ENCODE results near the gene NCOA3.

Gene NCOA3

DNA sequence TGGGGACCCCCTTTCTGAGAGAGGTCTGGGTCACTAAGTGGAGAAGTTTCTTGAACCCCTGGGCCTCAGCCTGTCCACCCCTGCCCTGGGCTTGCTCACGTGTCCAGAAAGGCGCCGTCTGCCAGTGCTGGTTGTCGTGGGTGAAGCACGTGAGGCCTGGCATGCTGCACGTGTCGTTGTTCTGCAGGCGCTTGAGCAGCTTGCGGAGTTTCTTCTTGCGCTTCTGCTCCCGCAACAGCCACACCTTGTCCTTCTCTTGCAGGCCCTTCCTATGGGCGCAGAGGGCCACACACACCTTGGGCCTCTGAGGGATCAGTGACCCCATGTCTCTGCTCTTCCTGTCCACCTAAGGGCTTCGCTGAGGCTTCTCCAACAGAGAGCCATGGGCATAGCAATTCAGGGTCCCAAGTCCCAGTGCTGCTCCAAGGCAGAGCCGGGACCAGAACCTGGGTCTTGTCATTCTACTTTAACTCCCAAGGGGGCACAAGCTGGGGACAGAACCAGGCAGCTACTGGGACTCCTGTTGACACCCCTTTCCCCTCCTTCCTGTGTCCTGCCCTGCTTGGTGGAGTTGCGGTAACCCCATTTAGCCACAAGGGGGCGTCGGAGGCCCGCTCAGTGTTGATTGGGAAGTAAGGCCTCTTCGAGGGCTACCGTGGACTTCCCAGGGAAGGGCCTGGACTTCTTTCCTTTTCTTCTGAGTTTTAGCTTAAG, 161.8 kb downstream of the NCOA3 start:
- Histone ChIP-seq H3K36me3 (ENCODE audit: insufficient read depth, low read length) (peaks cover 48% of the 10 kb centered on the region), H3K4me3 (ENCODE audit: low read length) (no peak overlapping the region)
- 67% methylated on average over 20 of the region's 20 CpGs for WGBS

DNA sequence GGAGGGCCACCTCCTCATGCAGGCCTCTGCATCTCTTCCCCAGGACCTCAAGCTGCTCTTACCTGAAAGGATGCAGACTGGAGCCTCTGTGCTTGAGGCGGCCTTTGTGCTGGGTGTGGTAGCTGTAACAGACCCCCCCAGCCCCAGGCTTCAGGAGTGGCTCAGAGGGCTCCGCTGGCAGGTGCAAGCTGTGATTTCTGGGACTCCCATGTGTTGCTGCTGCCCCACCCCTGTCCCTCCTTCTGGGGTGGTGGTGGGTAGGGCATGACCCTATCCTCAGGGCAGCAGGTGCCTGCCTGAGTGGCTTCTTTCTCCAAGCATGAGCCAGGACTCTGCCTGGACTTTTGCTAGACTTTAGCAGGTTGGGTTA, 162.4 kb downstream of the NCOA3 start:
- H3K27ac ChIP-seq (ENCODE audit: low read depth, low read length): no peak overlapping the region
- H3K4me1 ChIP-seq (ENCODE audit: insufficient read depth, low read length): peaks cover 9% of the 10 kb centered on the region; the same call in 1 of the 2 replicates
- H3K9ac ChIP-seq (ENCODE audit: low read depth, low read length): no peak overlapping the region
- H3K36me3 ChIP-seq (ENCODE audit: insufficient read depth, low read length): peaks cover 43% of the 10 kb centered on the region
- no peak overlapping the region for H3K4me3 ChIP-seq (ENCODE audit: low read length)
- no peaks in the 10 kb centered on the region for H3K27me3 ChIP-seq (ENCODE audit: insufficient read depth, low read length)
- H3K9me3 ChIP-seq (ENCODE audit: insufficient read depth, low read depth, low read length): no peaks in the 10 kb centered on the region
- 92% methylated on average over 2 of the region's 2 CpGs for WGBS

More for the DNA sequence above, 161.8 kb downstream of the NCOA3 start:
- Histone ChIP-seq H3K9ac (ENCODE audit: low read depth, low read length) (no peak overlapping the region), H3K27me3 (ENCODE audit: insufficient read depth, low read length) (no peaks in the 10 kb centered on the region), H3K9me3 (ENCODE audit: insufficient read depth, low read depth, low read length) (no peaks in the 10 kb centered on the region), H3K27ac (ENCODE audit: low read depth, low read length) (no peak overlapping the region), H3K4me1 (ENCODE audit: insufficient read depth, low read length) (peaks cover 9% of the 10 kb centered on the region; the same call in 1 of the 2 replicates)

DNA sequence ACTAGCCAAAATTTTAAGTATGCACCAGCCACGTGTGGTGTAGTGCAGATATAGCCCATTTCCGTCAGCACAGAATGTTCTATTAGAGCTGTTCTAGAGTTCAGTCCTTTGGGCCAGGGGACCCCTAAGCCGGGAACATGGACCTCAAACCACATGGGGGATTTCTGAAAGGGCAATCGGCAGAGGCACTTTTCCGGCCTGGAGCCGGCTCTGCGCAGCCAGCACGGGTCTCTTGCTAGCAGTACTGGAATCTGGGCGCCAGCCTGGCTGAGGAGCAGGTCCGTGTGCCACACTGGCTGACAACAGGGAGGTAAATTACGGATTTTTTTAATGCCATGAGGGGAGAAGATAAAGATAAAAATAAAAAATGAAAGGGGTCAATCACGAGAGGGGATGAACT, 163.1 kb downstream of the NCOA3 start:
- Histone ChIP-seq H3K27ac (ENCODE audit: low read depth, low read length) (no peak overlapping the region), H3K4me1 (ENCODE audit: insufficient read depth, low read length) (peaks cover 9% of the 10 kb centered on the region; the same call in 1 of the 2 replicates), H3K36me3 (ENCODE audit: insufficient read depth, low read length) (peaks cover 37% of the 10 kb centered on the region), H3K9ac (ENCODE audit: low read depth, low read length) (no peak overlapping the region), H3K27me3 (ENCODE audit: insufficient read depth, low read length) (no peaks in the 10 kb centered on the region), H3K4me3 (ENCODE audit: low read length) (no peak overlapping the region), H3K9me3 (ENCODE audit: insufficient read depth, low read depth, low read length) (no peaks in the 10 kb centered on the region)
- WGBS: 91% methylated on average over 12 of the region's 12 CpGs

DNA sequence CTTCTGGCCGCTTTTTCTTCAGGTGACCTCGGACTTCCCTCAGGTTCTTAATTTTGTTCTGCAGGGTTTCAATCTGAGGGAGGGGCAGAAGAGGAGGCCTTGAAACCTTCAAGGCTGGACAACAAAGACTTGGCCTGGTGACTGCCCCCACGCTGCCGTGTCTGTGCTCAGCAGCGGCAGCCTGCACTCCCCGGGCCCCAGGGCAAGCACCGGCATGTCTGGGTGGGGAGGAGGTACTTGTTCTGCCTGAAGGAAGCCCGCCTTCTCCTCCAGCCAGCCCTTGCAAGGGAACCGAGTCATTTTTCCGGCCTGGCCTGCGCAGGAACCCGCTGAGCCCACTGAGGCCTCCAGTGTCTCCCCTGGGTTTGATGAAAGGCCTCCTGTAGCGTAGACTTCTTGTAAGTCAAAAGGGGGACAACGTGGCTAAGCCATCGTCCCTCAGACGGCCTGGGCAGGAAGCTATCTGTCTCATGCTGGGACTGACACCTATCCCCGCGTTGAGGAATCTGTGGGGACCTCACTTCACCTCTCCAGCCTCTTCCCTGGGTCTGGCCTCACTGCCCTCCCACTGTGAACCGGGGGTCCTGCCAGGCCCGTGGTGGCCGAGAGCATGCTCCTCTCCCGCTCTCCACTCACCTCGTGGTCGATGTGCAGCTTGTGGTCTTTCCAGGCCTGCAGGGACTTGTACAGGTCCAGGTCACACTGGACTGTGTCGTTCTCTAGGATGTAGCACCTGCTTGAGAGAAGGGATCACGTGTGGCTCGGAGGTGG, 163.7 kb downstream of the NCOA3 start:
- WGBS: 87% methylated on average over 27 of the region's 27 CpGs
- Histone ChIP-seq H3K9me3 (ENCODE audit: insufficient read depth, low read depth, low read length) (no peaks in the 10 kb centered on the region), H3K27ac (ENCODE audit: low read depth, low read length) (no peak overlapping the region), H3K36me3 (ENCODE audit: insufficient read depth, low read length) (peaks cover 31% of the 10 kb centered on the region), H3K4me3 (ENCODE audit: low read length) (no peak overlapping the region), H3K27me3 (ENCODE audit: insufficient read depth, low read length) (no peaks in the 10 kb centered on the region), H3K9ac (ENCODE audit: low read depth, low read length) (no peak overlapping the region), H3K4me1 (ENCODE audit: insufficient read depth, low read length) (peaks cover 9% of the 10 kb centered on the region; the same call in 1 of the 2 replicates)

- 93% methylated on average over 19 of the region's 19 CpGs for WGBS
- H3K4me1 ChIP-seq (ENCODE audit: insufficient read depth, low read length): peaks cover 9% of the 10 kb centered on the region; the same call in 1 of the 2 replicates
- no peaks in the 10 kb centered on the region for H3K9me3 ChIP-seq (ENCODE audit: insufficient read depth, low read depth, low read length)
- H3K9ac ChIP-seq (ENCODE audit: low read depth, low read length): no peak overlapping the region
- H3K27ac ChIP-seq (ENCODE audit: low read depth, low read length): no peak overlapping the region
- peaks cover 23% of the 10 kb centered on the region for H3K36me3 ChIP-seq (ENCODE audit: insufficient read depth, low read length)
- no peak overlapping the region for H3K4me3 ChIP-seq (ENCODE audit: low read length)
- no peaks in the 10 kb centered on the region for H3K27me3 ChIP-seq (ENCODE audit: insufficient read depth, low read length)
Measured at GRCh38 chr20:47666304-47666703, 164.6 kb downstream of the NCOA3 start.

DNA sequence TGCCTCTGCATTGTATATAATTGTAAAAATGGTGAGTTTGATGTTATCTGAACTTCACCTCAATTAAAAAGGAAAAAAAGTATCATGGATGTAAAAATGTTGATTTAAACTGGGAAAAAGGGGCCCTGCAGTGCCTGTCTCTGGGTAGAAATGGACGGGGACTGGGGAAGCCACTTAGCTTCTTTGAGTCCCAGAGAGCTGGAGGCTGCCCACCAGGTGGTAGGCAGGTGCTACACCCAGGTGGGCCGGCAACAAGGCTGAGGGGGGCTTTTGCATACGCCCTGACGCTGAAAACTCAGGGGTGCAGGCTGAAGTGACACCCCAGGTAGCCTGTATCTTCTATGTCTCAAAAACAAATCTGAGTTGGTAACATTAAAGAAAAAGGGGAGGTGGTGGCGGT, 165.4 kb downstream of the NCOA3 start:
- H3K9me3 ChIP-seq (ENCODE audit: insufficient read depth, low read depth, low read length): no peaks in the 10 kb centered on the region
- peaks cover 18% of the 10 kb centered on the region for H3K36me3 ChIP-seq (ENCODE audit: insufficient read depth, low read length)
- 90% methylated on average over 5 of the region's 5 CpGs for WGBS
- peaks cover 9% of the 10 kb centered on the region; the same call in 1 of the 2 replicates for H3K4me1 ChIP-seq (ENCODE audit: insufficient read depth, low read length)
- H3K27me3 ChIP-seq (ENCODE audit: insufficient read depth, low read length): no peaks in the 10 kb centered on the region
- H3K9ac ChIP-seq (ENCODE audit: low read depth, low read length): no peak overlapping the region
- no peak overlapping the region for H3K27ac ChIP-seq (ENCODE audit: low read depth, low read length)
- H3K4me3 ChIP-seq (ENCODE audit: low read length): no peak overlapping the region

- H3K36me3 ChIP-seq (ENCODE audit: insufficient read depth, low read length): peaks cover 12% of the 10 kb centered on the region
- no peak overlapping the region for H3K9ac ChIP-seq (ENCODE audit: low read depth, low read length)
- 93% methylated on average over 19 of the region's 19 CpGs for WGBS
- no peak overlapping the region for H3K4me3 ChIP-seq (ENCODE audit: low read length)
- H3K27ac ChIP-seq (ENCODE audit: low read depth, low read length): no peak overlapping the region
- no peaks in the 10 kb centered on the region for H3K27me3 ChIP-seq (ENCODE audit: insufficient read depth, low read length)
- peaks cover 9% of the 10 kb centered on the region; the same call in 1 of the 2 replicates for H3K4me1 ChIP-seq (ENCODE audit: insufficient read depth, low read length)
- H3K9me3 ChIP-seq (ENCODE audit: insufficient read depth, low read depth, low read length): no peaks in the 10 kb centered on the region
Measured at GRCh38 chr20:47667531-47668312, 166.0 kb downstream of the NCOA3 start.

- peaks cover 9% of the 10 kb centered on the region for H3K36me3 ChIP-seq (ENCODE audit: insufficient read depth, low read length)
- H3K9me3 ChIP-seq (ENCODE audit: insufficient read depth, low read depth, low read length): no peaks in the 10 kb centered on the region
- no peak overlapping the region for H3K9ac ChIP-seq (ENCODE audit: low read depth, low read length)
- 95% methylated on average over 23 of the region's 23 CpGs for WGBS
- no peak overlapping the region for H3K4me3 ChIP-seq (ENCODE audit: low read length)
- H3K4me1 ChIP-seq (ENCODE audit: insufficient read depth, low read length): peaks cover 9% of the 10 kb centered on the region; the same call in 1 of the 2 replicates
- H3K27ac ChIP-seq (ENCODE audit: low read depth, low read length): no peak overlapping the region
- H3K27me3 ChIP-seq (ENCODE audit: insufficient read depth, low read length): no peaks in the 10 kb centered on the region
Measured at GRCh38 chr20:47668313-47669151, 166.8 kb downstream of the NCOA3 start.

DNA sequence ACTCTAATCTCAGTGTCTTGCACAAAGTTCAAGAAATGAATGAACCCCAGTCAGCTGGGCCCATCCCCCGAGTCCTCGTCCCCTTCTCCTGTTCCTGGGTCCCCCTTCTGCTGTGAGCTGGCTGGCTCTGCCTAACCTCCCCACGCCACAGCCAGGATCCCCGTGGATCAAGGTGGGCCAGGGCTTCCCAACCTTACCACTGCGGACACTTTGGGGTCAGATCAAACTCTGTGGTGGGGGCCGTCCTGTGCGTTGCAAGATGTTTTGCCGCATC, 167.4 kb downstream of the NCOA3 start:
- no peak overlapping the region for H3K27ac ChIP-seq (ENCODE audit: low read depth, low read length)
- 94% methylated on average over 8 of the region's 8 CpGs for WGBS
- H3K36me3 ChIP-seq (ENCODE audit: insufficient read depth, low read length): peaks cover 10% of the 10 kb centered on the region
- H3K9me3 ChIP-seq (ENCODE audit: insufficient read depth, low read depth, low read length): no peaks in the 10 kb centered on the region
- H3K9ac ChIP-seq (ENCODE audit: low read depth, low read length): no peak overlapping the region
- peaks cover 7% of the 10 kb centered on the region; the same call in 1 of the 2 replicates for H3K4me1 ChIP-seq (ENCODE audit: insufficient read depth, low read length)
- H3K27me3 ChIP-seq (ENCODE audit: insufficient read depth, low read length): no peaks in the 10 kb centered on the region
- no peak overlapping the region for H3K4me3 ChIP-seq (ENCODE audit: low read length)

- 92% methylated on average over 4 of the region's 4 CpGs for WGBS
- H3K4me1 ChIP-seq (ENCODE audit: insufficient read depth, low read length): peaks cover 3% of the 10 kb centered on the region; the same call in 1 of the 2 replicates
Measured at GRCh38 chr20:47669489-47669888, 167.8 kb downstream of the NCOA3 start.

More at GRCh38 chr20:47669489-47669888, 167.8 kb downstream of the NCOA3 start:
- H3K27ac ChIP-seq (ENCODE audit: low read depth, low read length): no peak overlapping the region
- H3K36me3 ChIP-seq (ENCODE audit: insufficient read depth, low read length): peaks cover 10% of the 10 kb centered on the region
- no peak overlapping the region for H3K4me3 ChIP-seq (ENCODE audit: low read length)
- H3K9ac ChIP-seq (ENCODE audit: low read depth, low read length): no peak overlapping the region
- no peaks in the 10 kb centered on the region for H3K9me3 ChIP-seq (ENCODE audit: insufficient read depth, low read depth, low read length)
- no peaks in the 10 kb centered on the region for H3K27me3 ChIP-seq (ENCODE audit: insufficient read depth, low read length)

Measured in HUES64 (cell line).